OCI-LY3 (cell line): ENCODE results near the gene ZNF296.

Source experiments
- CTCF ChIP-seq: fragments of 200-600, 300-600 bp; sonication (generic); IDR thresholded peaks from 2 replicates; pipeline ENCODE4 v1.5.1; 2014; ENCODE audit warnings: antibody characterized with exemption, low read length, low read depth
- EZH2phosphoT487 ChIP-seq: fragments of 200-600 bp; shearing (Covaris generic); IDR thresholded peaks from 2 replicates; pipeline ENCODE4 v1.6.1; 2018; ENCODE audit warnings: antibody characterized with exemption, mixed run types, low read depth

DNA sequence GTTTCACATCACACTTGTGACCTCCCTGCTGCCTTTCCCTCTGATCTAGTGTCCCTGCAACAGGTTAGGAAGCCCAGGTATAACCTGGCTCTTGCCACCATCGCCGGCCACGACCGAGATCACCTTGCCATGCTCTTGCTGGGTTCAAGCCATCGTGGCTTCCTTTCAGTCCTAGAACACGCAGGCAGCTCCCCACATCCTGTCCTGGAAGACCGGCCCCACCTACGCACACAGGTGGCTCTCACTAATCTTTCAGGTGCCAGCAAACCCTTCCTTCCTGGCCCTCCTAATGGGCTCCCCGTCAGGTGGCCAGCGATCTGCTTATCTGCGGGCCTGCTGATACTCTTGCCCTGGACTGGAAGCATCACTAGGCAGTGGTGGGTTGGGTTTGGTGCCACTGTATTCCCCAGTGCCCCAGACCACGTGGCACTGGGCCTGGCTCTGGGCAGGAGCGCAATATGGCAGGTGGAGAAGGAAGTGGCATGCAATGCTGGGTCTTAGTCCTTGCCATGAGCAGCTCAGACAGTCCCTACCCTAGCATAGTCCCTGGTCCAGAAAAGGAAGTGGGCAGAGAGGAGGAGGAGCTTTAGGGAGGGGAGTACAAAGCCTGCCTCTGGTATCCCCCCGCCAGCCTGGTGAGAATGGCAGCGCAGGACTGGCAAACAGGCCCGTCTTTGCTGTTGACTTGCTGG lies 28.5 kb upstream of the ZNF296 start:
- TF ChIP-seq CTCF (no peak), EZH2phosphoT487 (no peak)
